ENCODE results near the gene PHF10.

- TF ChIP-seq CTCF (IDR thresholded peaks at IDR 0.05) (no peak), EZH2 (IDR thresholded peaks at IDR 0.05; ENCODE audit: borderline replicate concordance, insufficient read depth, low read depth, low read length, poor library complexity, severe bottlenecking) (no peak)
These were observed 35.0 kb downstream of the PHF10 start for GRCh38 chr6:169689287-169689686.
